HG03097 (cell line): ENCODE data around the gene ANKRD1.
"Not testable (repeated sequence)": the region's sequence is repeated elsewhere in the genome, so short reads cannot be mapped to it uniquely, and the experiment has no call there.

Experiments used
- ATAC-seq: cut with Tn5 transposase; IDR thresholded peaks from one replicate; pipeline ENCODE4 v1.9.1; 2021; ENCODE audit not compliant: unreplicated experiment, low FRiP score

The ANKRD1 gene

GRCh38 chr10:90913774-90914420 is 7.0 kb downstream of the ANKRD1 start:
- no peak for ATAC-seq

- ATAC-seq = no peak
Measured at GRCh38 chr10:90912854-90913479, 7.9 kb downstream of the ANKRD1 start.

- ATAC-seq = no peak
Measured at GRCh38 chr10:90912174-90912573, 8.7 kb downstream of the ANKRD1 start.

GRCh38 chr10:90911133-90912051 is 9.5 kb downstream of the ANKRD1 start:
- peak; percentile 81 for ATAC-seq

- no peak for ATAC-seq
Measured at GRCh38 chr10:90906596-90906995, 14.3 kb downstream of the ANKRD1 start.

- no peak for ATAC-seq
Measured at GRCh38 chr10:90905925-90906324, 15.0 kb downstream of the ANKRD1 start.

- not testable (repeated sequence) for ATAC-seq
Measured at GRCh38 chr10:90896916-90897315, 24.0 kb downstream of the ANKRD1 start.

- ATAC-seq = no peak
Measured at GRCh38 chr10:90893190-90893589, 27.7 kb downstream of the ANKRD1 start.

GRCh38 chr10:90890347-90890746 is 30.5 kb downstream of the ANKRD1 start:
- no peak for ATAC-seq

GRCh38 chr10:90889636-90890035 is 31.3 kb downstream of the ANKRD1 start:
- ATAC-seq = no peak

- ATAC-seq = no peak
Measured at GRCh38 chr10:90888387-90888786, 32.5 kb downstream of the ANKRD1 start.

GRCh38 chr10:90887555-90887954 is 33.3 kb downstream of the ANKRD1 start:
- no peak for ATAC-seq

- no peak for ATAC-seq
Measured at GRCh38 chr10:90885176-90885575, 35.7 kb downstream of the ANKRD1 start.

GRCh38 chr10:90884431-90884830 is 36.5 kb downstream of the ANKRD1 start:
- ATAC-seq = no peak

GRCh38 chr10:90880059-90880719 is 40.7 kb downstream of the ANKRD1 start:
- ATAC-seq = not testable (repeated sequence)

- no peak for ATAC-seq
Measured at GRCh38 chr10:90879062-90879461, 41.8 kb downstream of the ANKRD1 start.

- no peak for ATAC-seq
Measured at GRCh38 chr10:90872648-90873020, 48.3 kb downstream of the ANKRD1 start.

GRCh38 chr10:90871766-90872647 is 48.9 kb downstream of the ANKRD1 start, which contains the start of gene RPP30:
Gene RPP30 (plus strand): TSS chr10:90871974. CDS start chr10:90871987, 13 bp downstream.
- ATAC-seq = peak; percentile 96

GRCh38 chr10:90871279-90871765 is 49.6 kb downstream of the ANKRD1 start:
- peak; percentile 41 for ATAC-seq
